Measurements from ENCODE around the gene GNAT1. TPM values are rescaled to one million over a fixed set of nuclear protein-coding genes. Genes with fewer than 3 reads are reported as not detected.
A peak's percentile ranks its signal among the peaks of the same experiment; 100 is the strongest.

The GNAT1 gene
- total RNA-seq, 1 donor from 2014 or later = not detected

DNA sequence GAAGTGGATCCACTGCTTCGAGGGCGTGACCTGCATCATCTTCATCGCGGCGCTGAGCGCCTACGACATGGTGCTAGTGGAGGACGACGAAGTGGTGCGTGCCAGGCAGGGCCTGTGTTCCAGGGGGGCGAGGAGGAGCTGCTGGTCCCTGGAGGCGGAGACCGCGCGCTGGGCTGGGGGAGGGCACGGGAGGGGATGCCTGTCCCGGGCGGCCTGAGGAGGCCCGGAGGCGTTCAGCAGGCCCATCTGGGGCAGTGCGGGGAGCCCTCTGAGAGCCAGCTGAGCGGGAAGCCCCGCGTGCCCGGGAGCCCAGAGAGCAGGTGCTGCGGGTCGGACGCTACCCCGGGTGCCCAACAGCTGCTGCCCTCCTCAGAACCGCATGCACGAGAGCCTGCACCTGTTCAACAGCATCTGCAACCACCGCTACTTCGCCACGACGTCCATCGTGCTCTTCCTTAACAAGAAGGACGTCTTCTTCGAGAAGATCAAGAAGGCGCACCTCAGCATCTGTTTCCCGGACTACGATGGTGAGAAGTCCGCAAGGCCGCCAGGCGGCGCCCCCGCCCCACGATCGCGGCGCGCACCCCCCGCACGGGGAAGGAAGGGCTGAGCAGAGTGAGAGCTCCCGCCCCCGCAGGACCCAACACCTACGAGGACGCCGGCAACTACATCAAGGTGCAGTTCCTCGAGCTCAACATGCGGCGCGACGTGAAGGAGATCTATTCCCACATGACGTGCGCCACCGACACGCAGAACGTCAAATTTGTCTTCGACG lies 2.9 kb downstream of the GNAT1 start:
- DNase-seq (ENCODE audit: missing footprints) (peak; percentile 73), ATAC-seq (peak; percentile 76)
- intact Hi-C loops (cut with DNase I) = loop anchor here (1.0 kb wide), 2 partner anchors 32 to 79 kb away; no protein-coding TSS in a partner anchor

DNA sequence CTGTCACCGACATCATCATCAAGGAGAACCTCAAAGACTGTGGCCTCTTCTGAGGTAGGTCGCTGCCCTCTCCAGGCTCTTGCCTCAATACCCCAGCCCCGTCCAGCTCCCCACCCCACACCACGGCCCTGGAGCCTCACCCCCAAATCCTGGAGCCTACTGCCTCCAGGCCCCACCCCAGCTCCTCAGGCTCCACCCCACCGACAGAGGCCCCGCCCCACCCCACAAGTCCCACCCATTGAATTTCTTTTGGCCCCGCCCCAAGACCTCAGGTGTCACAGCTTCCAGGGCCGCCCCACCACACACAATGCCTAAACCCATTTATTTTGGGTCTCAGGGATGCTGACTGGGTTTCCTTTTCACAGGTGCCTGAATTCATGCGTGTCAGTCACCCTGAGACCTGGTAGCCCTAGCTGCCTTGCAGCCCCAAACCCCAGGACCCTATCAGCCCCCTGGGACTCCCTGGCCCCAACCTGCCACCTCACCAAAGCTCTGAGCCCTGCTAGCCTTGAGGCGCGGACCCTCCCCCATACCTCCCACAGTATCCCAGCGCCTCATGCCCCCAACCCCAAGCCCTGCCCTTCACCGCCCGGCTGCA lies 3.6 kb downstream of the GNAT1 start:
- ATAC-seq = peak; percentile 8
- peak; percentile 53 for DNase-seq (ENCODE audit: missing footprints)
- intact Hi-C loops (cut with DNase I) = loop anchor here (1.0 kb wide), 2 partner anchors 31 to 78 kb away; no protein-coding TSS in a partner anchor

DNA sequence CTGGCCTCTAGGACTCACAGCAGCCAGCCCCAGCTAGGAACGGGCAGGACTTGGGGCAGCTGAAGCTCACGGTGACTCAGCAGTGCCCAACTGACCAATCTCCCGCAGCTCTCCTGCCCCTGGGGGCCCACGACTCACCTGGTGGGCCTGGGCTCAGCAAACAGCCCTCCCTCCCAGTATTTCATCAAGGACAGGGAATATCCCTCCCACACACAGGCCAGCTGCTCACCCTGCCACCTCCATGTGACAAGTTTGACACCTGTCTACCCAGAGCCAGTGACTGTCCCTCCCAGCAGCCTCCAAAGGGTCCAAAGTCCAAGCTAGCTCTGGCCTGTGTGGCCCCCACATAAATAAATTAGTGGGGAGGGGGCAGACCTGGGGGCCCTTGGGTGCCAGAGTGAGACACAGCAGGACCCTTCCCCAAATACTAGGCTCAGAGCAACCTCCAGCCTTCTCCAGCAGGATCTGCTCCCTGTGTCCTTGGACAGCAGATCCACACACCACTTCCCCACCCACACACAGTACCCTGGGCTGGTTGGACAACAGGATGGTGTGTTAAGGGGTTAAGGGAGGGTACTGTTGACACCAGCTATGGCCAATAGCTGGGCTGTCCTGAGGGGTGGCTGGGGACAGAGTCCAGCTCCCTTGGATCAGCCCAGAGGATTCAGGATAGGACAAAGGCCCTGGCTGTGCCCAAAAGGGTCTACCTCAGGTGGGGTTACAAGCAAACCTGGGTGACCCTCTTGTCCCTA lies 4.3 kb downstream of the GNAT1 start:
- intact Hi-C loops (cut with DNase I) = no loop called here
- DNase-seq (ENCODE audit: missing footprints) (peak; percentile 50), ATAC-seq (no peak)

DNA sequence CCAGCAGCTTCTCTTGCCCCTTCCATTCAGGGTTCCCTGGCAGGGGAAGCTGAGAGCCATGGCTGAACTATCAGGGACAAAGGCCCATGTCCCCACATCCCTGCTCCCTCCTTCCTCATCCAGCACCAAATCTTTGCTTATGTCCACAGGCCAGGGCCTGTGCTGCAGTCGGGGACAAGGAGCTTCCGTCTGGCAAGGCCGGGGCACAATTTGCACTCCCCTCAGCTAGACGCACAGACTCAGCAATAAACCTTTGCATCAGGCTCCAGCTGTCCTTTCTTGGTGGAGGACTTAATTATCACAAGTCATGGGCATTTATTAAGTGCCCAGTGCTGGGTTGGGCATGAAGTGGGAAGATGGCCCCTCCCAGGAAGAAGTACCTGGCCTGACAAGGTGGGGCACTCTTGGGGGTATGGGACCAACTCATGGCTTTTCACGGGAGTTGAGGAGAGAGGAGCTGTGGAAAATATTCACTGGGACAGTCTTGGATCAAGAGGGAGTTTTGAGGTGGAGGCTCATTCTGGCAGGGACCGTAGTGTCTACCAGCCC lies 4.9 kb downstream of the GNAT1 start:
- ATAC-seq (no peak), DNase-seq (ENCODE audit: missing footprints) (peak; percentile 31)
- intact Hi-C loops (cut with DNase I) = no loop called here

DNA sequence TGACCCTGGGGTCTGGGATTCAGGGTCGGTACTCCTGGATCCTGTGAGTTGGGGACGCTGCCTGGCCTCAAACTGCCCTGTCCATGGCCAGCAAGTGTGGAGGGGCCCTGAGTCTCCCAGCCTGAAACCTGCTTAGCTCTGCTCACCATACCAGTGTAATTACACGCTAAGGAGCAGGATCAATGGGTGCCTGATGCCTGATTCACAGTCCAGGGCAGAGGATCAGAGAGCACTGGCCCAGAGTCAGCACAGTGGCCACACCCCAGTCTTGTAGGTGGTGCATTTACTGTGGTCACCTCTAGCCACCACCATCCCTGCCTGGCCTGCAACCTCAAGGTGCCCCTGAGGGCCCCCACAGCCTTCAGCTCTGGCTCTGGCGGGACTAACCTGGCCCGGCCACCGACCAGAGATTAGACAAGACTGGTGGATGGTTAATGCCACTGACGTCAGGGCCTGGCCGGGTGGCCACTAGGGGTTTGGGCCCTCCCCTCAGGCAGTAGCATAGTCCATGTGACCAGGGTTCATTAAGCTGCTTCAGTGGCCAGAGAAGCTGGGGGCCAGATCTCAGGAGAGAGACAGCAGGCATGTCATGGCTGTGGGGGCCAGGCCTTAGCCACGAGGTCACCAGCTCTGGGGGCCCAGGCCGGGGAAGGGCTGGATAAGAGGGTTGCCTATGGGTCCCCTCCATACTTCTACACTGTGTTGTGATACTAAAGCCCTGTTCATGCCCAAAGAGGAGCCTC lies 10.3 kb downstream of the GNAT1 start:
- ATAC-seq = no peak
- intact Hi-C loops (cut with DNase I) = no loop called here

DNA sequence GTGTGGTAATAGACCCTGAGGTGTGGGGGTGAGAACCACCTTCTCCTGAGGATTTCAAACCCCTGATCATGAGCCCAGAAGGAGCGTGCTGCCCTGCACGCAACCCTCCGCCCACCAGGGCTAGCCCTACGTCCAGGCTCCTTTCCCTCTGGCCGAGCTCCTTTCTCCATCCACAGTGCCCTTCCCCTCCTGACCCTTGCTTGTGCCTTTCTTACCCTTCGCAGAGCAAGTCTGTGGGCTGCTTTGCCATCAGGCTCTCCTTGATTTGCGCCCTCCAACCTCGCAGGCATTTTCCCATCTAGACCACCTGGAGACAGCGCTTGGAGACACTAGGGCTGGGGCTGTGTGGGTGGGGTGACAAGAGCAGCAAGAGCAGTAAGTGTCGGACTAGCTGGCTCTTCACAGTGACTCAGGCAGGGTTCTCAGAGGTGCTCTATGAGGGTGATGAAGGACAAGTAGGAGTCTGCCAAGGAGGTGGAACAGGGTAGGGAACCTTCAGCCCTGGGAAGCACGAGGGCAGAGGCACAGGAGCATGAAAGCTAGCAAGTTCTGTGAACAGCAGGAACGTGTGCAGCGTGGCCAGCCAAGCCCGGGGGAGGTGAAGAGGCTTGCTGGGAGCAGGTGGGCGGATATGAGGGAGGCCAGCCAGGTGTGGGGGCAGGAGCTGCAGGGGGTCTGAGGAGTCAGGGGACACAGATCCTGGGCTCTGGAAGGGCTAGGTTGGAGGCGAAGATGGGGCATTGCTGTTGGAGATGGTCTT lies 11.1 kb downstream of the GNAT1 start:
- intact Hi-C loops (cut with DNase I) = no loop called here
- DNase-seq (ENCODE audit: missing footprints) = peak; percentile 52
- ATAC-seq = no peak

More for the DNA sequence above, 10.3 kb downstream of the GNAT1 start:
- DNase-seq (ENCODE audit: missing footprints) = peak; percentile 44

DNA sequence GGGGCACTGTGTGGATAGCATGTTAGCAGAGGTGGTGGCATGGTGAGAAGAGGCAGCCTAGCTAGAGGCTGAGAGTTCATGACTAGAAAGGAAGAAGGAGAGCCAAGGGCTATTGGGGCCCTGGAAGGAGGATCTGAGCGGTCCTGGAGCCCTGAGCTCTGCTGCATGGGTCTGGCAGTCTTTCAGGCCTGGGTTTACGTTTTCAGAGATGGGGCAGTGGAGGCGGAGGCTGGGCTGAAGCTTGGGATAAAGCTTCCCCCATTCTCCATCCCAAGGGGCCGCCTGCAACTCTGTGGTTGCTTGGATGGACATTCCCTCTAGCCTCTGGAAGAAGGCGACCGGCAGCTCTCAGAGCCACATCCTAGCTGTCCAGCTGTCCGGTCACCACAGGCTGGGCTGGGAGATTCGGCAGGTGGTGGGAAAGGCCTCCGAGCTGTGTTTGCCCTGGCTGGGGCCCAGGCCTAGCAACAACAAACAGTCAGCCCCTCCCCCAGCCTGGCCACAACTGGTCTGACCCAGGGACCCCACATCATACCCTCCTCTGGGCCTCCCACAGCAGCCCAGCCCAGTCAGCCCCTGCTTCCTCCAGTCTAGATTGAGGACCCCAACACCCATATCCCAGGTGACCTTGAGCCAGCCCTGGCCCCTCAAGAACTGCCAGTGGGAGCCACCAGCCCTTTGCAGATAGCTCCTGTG lies 11.9 kb downstream of the GNAT1 start:
- DNase-seq (ENCODE audit: missing footprints) (peak; percentile 61), ATAC-seq (no peak)
- intact Hi-C loops (cut with DNase I) = no loop called here

DNA sequence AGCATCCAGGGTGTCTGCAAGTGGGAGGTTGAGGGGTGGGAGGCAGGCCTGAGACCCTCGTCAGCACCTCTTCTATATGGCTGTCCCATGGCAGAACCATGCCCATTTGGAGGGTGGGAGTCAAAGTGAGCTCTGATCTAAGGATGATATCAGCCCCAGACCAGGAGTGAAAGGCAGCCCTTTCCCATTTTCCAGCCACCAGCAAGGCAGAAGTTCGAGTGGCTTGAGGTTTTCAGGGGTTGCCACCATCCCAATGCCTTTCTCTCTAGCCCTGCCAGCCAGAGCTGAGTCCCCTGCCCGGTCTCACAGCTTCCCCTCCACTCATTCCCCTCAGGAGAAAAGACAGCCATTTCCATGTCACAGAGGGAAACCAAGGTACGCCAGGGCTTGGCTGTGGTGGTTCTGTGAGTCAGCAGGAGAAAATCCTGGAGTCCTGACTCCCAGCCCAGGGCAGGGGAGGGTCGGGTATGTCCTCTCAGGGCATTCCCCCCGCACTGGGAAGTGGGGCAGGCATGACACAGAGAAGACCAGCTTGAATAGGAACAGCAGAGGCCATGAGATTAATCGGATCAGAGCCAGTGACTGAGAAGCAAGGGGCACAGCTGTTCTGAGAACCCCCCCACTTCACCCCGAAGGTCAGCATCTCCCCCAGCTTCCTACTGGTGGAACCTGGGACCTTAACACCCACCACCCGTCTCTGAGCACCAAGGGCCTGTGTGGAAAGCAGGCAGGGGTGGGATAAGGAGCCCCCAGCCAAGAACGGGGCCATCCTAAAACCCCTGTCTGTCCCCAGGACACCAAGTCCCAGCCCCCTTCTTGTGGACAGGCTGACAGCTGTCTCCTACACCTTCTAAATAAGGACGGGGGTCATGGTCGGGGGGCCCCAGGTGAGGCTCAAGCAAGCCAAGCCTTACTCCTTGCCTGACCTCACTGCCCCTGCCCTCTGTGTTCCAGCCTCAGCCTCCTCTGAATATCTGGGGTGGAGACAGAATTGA lies 12.7 kb downstream of the GNAT1 start:
- DNase-seq (ENCODE audit: missing footprints) (peak; percentile 28), ATAC-seq (no peak)
- intact Hi-C loops (cut with DNase I) = no loop called here

DNA sequence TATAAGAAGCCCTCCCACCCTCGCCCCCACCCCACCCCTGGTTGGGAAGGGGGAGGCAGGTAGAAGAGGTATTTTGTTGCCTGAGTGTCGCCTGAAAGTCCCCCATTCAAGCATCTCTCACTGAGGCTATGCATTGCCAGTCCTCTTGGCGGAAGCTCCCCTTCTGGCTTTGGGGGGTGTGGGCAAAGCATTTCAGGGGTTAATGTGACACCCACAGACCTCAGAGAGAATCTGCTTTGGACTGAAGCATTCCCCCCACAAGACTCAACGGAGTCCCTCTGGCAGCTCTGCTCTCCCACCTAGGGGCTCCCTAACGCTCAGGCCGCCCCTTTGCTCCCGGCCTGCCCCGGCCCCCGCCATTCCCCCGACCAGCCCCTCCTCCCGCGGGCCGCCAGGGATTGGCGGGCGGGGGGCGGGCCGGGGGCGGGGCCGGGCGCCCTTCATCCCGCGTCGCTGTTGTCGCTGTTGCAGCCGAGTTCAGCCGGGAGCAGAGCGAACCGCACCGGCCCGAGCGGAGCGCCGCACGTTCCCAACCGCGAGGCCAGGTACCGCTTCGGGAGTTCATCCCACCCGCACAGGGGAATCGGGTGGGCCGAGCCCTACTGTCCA lies 13.5 kb downstream of the GNAT1 start, which contains the start of gene SLC38A3:
TSS of gene SLC38A3 (plus strand) at position 468 of the 609 bp plus-strand sequence. CDS start 8,929 bp downstream, outside the sequence.
- DNase-seq (ENCODE audit: missing footprints) (no peak), ATAC-seq (peak; percentile 81)
- intact Hi-C loops (cut with DNase I) = no loop called here

DNA sequence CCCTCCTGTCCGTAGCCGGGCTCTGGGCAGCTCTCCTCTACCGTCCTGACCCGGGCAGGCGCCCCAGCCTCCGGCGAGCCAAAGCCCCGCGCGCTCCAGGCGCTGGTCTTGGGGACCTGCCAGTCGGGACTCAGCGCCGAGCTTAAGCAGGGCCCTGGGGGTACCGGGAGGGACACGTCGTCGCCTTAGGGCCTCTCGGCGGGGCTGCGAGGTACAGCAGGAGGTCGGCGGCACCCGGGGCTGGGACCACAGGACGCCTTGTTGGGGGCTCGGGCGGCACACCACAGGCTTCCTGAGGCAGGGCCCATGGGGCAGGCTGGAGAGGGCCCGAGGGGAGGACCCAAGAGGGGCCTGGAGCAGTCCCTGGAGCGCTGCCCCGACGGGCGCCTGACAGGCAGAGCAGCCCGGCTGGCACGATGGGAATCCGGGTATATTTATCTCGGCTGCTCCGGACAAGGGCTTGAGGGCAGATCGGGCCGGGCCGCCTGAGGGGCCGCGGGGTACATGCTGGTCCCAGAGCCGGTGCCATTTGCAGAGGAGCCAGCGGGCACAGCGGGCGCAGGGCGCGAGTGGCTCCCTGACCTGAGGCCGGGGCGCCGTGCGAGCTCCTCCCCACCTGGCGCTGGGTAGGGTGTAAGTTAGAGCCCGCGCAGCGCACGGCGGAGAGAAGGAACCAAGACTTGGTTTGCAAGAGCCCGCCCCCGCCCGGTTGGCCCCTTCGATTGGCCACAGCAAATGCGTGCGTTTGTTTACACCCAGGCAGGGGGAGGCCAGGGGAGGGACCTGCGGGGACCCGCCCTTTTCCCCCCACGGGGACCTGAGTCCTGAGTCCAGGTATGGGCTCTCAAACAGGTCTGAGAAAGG lies 14.2 kb downstream of the GNAT1 start:
- intact Hi-C loops (cut with DNase I) = no loop called here
- DNase-seq (ENCODE audit: missing footprints) (peak; percentile 81), ATAC-seq (peak; percentile 71)

DNA sequence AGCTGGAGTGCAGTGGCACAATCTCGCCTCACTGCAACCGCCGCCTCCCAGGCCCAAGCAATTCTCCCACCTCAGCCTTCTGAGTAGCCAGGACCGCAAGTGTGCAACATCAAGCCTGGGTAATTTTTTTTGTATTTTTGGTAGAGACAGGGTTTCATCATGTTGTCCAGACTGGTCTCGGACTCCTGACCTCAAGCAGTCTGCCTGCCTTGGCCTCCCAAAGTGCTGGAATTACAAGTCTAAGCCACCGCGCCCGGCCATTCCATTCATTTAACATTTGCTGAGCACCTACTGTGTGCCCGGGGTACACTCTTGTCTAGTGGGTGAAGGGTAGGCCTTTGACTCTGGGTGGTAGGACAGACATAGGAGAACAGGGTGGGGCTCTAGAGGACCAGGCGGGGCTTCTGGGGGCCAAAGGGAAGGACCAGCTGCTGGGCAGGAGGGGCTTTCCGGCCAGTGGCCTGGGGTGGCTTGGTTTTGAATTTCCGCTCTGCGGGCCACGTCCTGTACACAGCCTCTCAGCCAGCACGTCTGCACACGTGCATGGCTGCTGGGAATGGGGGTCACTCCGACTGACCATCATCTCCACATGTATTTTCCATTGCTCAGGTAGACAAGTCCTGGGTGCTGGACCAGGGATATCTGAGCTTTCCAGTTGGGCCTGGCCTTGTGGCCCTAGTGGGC lies 16.1 kb downstream of the GNAT1 start:
- DNase-seq (ENCODE audit: missing footprints) = no peak
- intact Hi-C loops (cut with DNase I) = no loop called here
- no peak for ATAC-seq

DNA sequence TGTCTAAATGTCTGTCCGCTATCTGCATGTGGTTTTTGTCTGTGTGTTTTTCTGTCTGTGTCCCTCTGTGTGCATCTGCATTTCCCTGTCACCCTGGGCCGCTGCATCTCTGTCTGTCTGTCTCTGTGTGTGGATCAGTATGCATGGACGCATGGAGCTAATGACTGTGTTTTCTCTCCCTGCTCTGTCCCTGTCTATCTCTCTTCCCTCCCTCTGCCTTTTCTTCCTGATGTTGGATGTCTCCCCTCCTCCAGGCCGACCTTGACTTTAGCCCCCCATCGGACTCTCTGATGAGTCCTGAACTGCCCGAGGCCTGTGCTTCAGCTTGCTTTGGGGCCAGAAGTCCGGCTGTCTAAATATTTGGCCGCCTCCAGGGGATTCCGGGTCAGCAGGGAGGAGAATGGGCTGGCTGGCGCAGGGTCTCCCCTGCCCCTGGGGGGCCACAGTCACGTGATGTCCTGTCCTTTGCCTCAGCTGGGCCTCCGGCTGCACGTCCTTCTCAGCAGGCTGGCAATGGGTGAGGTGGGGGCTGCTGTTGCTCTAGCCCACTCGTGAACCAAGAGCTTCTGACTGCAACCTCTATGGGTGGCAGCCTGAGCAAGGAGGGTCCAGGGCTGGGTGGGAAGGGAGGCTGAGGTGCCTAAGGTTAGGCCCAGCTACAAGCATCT lies 17.4 kb downstream of the GNAT1 start:
- intact Hi-C loops (cut with DNase I) = no loop called here
- DNase-seq (ENCODE audit: missing footprints) (no peak), ATAC-seq (no peak)

DNA sequence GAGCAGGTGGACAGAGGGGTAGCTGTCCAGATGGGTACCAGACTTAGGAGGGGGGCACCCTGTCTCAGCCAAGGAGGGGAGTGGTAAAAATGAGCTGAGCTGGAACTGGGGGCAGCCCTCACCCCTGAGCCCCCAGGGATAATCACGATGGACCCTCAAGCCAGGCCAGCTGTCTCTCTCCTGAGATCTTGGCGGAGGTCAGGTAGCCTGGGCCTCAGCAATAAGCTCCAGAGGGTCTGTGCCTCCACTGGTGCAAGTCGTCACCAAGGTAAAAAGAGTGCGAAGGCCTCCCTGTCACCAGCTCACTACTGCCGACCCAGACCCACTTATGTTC lies 18.7 kb downstream of the GNAT1 start:
- intact Hi-C loops (cut with DNase I) = no loop called here
- no peak for ATAC-seq
- no peak for DNase-seq (ENCODE audit: missing footprints)

Measured in Right ventricle myocardium inferior (tissue), 1 donor.